Measurements from ENCODE around the gene WASHC4. TPM values are rescaled to one million over a fixed set of nuclear protein-coding genes. Genes with fewer than 3 reads are reported as not detected.

WASHC4 gene
- total and polyA plus RNA-seq, 2 donors from 2014 or later: 10.7 to 63.6 TPM

DNA sequence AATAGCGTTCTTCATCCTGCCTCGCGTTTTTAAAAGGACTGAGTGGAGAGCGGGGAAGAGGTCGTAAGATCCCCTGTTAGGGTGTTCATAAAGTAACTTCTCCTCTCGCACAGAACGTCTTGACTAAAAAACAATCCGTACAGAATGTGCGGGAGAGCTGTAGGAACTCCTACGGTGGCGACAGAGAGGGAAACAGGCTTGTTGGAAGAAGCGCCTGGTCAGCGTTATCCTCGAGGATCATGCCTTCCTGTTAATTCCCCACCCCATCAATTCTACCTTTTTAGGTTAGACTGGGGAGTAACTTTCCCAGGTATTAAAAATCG lies 399 bp upstream of the WASHC4 start:
- no peaks in the 10 kb centered on the region for H3K9me3 ChIP-seq (ENCODE audit: control insufficient read depth in 2 of 3, insufficient read depth in 1 of 3, low read length in 3 of 3)
- H3K9ac ChIP-seq (ENCODE audit: low read length in 3 of 3): peak overlapping the region; percentile 27 to 95 (median 80)
- H3K4me1 ChIP-seq (ENCODE audit: control insufficient read depth in 2 of 3, insufficient read depth in 2 of 3, low read depth in 1 of 3, low read length in 3 of 3): peaks cover 3 to 5% (median 4%) of the 10 kb centered on the region in 3 donors
- H3K4me3 ChIP-seq (ENCODE audit: low read length in 3 of 3): peak overlapping the region; percentile 84 to 97 (median 97)
- peak in 1 of 5 donors; percentile 87 for DNase-seq
- H3K27ac ChIP-seq (ENCODE audit: low read depth in 2 of 2, low read length in 2 of 2): peak overlapping the region; percentile 71 to 97
- no peak for FAIRE-seq
- peaks cover 0 to 6% (median 2%) of the 10 kb centered on the region in 3 donors for H3K36me3 ChIP-seq (ENCODE audit: control insufficient read depth in 2 of 3, insufficient read depth in 3 of 3, low read length in 3 of 3)
- intact Hi-C loops (cut with DNase I): no loop called here
- TF ChIP-seq, protein P1, sequence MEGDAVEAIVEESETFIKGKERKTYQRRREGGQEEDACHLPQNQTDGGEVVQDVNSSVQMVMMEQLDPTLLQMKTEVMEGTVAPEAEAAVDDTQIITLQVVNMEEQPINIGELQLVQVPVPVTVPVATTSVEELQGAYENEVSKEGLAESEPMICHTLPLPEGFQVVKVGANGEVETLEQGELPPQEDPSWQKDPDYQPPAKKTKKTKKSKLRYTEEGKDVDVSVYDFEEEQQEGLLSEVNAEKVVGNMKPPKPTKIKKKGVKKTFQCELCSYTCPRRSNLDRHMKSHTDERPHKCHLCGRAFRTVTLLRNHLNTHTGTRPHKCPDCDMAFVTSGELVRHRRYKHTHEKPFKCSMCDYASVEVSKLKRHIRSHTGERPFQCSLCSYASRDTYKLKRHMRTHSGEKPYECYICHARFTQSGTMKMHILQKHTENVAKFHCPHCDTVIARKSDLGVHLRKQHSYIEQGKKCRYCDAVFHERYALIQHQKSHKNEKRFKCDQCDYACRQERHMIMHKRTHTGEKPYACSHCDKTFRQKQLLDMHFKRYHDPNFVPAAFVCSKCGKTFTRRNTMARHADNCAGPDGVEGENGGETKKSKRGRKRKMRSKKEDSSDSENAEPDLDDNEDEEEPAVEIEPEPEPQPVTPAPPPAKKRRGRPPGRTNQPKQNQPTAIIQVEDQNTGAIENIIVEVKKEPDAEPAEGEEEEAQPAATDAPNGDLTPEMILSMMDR (IDR thresholded peaks at IDR 0.05; ENCODE audit: borderline replicate concordance, extremely low read depth, insufficient read depth): peak; percentile 1
- no peaks in the 10 kb centered on the region for H3K27me3 ChIP-seq (ENCODE audit: control insufficient read depth, insufficient read depth, low read length)

DNA sequence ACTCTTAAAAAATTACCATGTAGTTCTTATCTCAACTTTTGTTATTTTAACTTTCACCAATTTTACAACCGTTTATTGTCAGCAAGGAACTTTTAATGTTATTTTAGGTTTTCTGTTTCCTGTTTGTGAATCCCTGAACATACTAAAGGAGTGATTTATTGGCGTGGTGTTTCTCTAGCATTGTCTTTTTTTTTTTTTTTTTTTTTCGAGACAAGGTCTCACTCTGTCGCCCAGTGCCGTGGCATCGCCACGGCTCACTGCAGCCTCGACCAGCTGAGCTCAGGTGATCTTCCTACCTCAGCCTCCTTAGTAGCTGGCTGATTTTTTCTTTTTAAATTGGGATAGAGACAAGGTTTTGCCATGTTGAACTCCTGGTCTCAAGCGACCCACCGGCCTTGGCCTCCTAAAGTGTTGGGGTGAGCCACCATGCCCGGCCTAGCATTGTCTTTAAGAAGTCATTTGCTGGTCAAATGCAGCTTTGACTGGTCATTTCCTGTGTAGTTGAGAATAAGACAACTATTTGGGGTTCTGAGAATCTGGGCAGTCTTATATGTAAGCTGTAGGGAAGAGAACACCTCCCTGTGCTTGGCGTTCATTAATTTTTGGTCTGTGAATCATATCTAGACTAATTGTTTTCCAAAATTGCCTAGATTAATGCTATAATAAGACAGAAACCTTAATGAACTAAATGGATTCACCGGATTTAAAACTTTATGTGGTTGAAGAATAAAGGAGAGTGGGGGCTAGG lies 2.1 kb downstream of the WASHC4 start:
- H3K9ac ChIP-seq (ENCODE audit: low read length in 3 of 3): peak overlapping the region in 2 of 3 donors; percentile 60 to 65
- H3K4me1 ChIP-seq (ENCODE audit: control insufficient read depth in 2 of 3, insufficient read depth in 2 of 3, low read depth in 1 of 3, low read length in 3 of 3): peaks cover 3 to 5% (median 4%) of the 10 kb centered on the region in 3 donors
- H3K27me3 ChIP-seq (ENCODE audit: control insufficient read depth, insufficient read depth, low read length): no peaks in the 10 kb centered on the region
- H3K9me3 ChIP-seq (ENCODE audit: control insufficient read depth in 2 of 3, insufficient read depth in 1 of 3, low read length in 3 of 3): no peaks in the 10 kb centered on the region
- FAIRE-seq (no peak), DNase-seq (peak in 3 of 5 donors; percentile 24 to 62 (median 54))
- H3K27ac ChIP-seq (ENCODE audit: low read depth in 2 of 2, low read length in 2 of 2): peak overlapping the region; percentile 69 to 82
- TF ChIP-seq, protein P1 (IDR thresholded peaks at IDR 0.05; ENCODE audit: borderline replicate concordance, extremely low read depth, insufficient read depth): no peak
- H3K36me3 ChIP-seq (ENCODE audit: control insufficient read depth in 2 of 3, insufficient read depth in 3 of 3, low read length in 3 of 3): peaks cover 3 to 13% (median 7%) of the 10 kb centered on the region in 3 donors
- intact Hi-C loops (cut with DNase I): no loop called here
- peak overlapping the region; percentile 37 to 97 (median 75) for H3K4me3 ChIP-seq (ENCODE audit: low read length in 3 of 3)

DNA sequence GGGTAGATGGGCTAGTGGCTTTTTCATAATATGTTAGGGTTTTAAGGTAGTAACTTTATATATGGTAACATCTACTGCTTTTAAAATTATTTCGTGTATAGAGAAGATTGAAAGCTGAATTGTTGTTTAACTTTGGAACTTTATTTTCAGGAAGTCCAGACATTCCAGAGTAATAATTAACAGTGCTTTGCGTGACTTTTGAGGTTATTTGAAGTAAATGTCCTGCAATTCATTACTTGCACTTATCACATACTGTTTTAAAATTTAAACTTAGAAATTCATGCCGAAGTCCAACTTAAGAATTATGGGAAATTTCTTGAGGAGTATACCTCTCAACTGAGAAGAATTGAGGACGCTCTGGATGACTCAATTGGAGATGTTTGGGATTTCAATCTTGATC lies 3.3 kb downstream of the WASHC4 start:
- TF ChIP-seq, protein P1 (IDR thresholded peaks at IDR 0.05; ENCODE audit: borderline replicate concordance, extremely low read depth, insufficient read depth): no peak
- peaks cover 4 to 23% (median 10%) of the 10 kb centered on the region in 3 donors for H3K36me3 ChIP-seq (ENCODE audit: control insufficient read depth in 2 of 3, insufficient read depth in 3 of 3, low read length in 3 of 3)
- intact Hi-C loops (cut with DNase I): no loop called here
- no peaks in the 10 kb centered on the region for H3K9me3 ChIP-seq (ENCODE audit: control insufficient read depth in 2 of 3, insufficient read depth in 1 of 3, low read length in 3 of 3)
- no peaks in the 10 kb centered on the region for H3K27me3 ChIP-seq (ENCODE audit: control insufficient read depth, insufficient read depth, low read length)
- H3K4me1 ChIP-seq (ENCODE audit: control insufficient read depth in 2 of 3, insufficient read depth in 2 of 3, low read depth in 1 of 3, low read length in 3 of 3): peaks cover 3 to 5% (median 4%) of the 10 kb centered on the region in 3 donors
- peak overlapping the region in 1 of 2 donors; percentile 47 for H3K27ac ChIP-seq (ENCODE audit: low read depth in 2 of 2, low read length in 2 of 2)
- H3K4me3 ChIP-seq (ENCODE audit: low read length in 3 of 3): peak overlapping the region in 2 of 3 donors; percentile 75 to 97
- DNase-seq (no peak), FAIRE-seq (no peak)
- H3K9ac ChIP-seq (ENCODE audit: low read length in 3 of 3): no peak overlapping the region

Data from kidney (tissue), 14 donors.